ENCODE data around the gene NKAIN2.
"Not testable (repeated sequence)": the region's sequence is repeated elsewhere in the genome, so short reads cannot be mapped to it uniquely, and the experiment has no call there.

NKAIN2 gene

GRCh38 chr6:124723671-124724070 lies 920.0 kb downstream of the NKAIN2 start:
- Histone ChIP-seq H4K8ac (ENCODE audit: low read depth, low read length) (no peak overlapping the region), H3K4me1 (ENCODE audit: control insufficient read depth, low read depth, low read length) (no peaks in the 10 kb centered on the region), H3K9ac (ENCODE audit: low read length) (no peak overlapping the region), H3K79me2 (ENCODE audit: control insufficient read depth, insufficient read depth, low read length) (no peaks in the 10 kb centered on the region), H3K4me2 (ENCODE audit: low read length) (no peak overlapping the region), H3K4ac (ENCODE audit: low read depth, low read length) (no peak overlapping the region), H3K27ac (ENCODE audit: low read depth, low read length) (no peak overlapping the region), H3K27me3 (ENCODE audit: insufficient read depth, low read length, poor library complexity) (no peaks in the 10 kb centered on the region), H2BK15ac (replicated peaks; ENCODE audit: low read depth) (no peak overlapping the region), H3K18ac (ENCODE audit: low read length) (no peak overlapping the region), H3K79me1 (ENCODE audit: low read length) (no peaks in the 10 kb centered on the region), H2BK5ac (ENCODE audit: low read length) (no peak overlapping the region), H3K23ac (ENCODE audit: low read length) (no peak overlapping the region), H3K4me3 (ENCODE audit: low read length) (no peak overlapping the region), H4K5ac (ENCODE audit: low read length) (no peak overlapping the region), H3K56ac (ENCODE audit: low read length) (no peak overlapping the region), H3K36me3 (ENCODE audit: control insufficient read depth, insufficient read depth, low read length) (no peaks in the 10 kb centered on the region), H2AK5ac (ENCODE audit: low read length) (no peak overlapping the region), H2BK120ac (ENCODE audit: low read depth, low read length) (no peak overlapping the region)
- no peak for DNase-seq

- not testable (repeated sequence) for H3K4me3 ChIP-seq (ENCODE audit: low read length); H2BK15ac ChIP-seq (replicated peaks; ENCODE audit: low read depth); H3K4me2 ChIP-seq (ENCODE audit: low read length); H3K23ac ChIP-seq (ENCODE audit: low read length); DNase-seq; H3K4me1 ChIP-seq (ENCODE audit: control insufficient read depth, low read depth, low read length); H2BK120ac ChIP-seq (ENCODE audit: low read depth, low read length); H4K5ac ChIP-seq (ENCODE audit: low read length); H3K56ac ChIP-seq (ENCODE audit: low read length); H3K79me2 ChIP-seq (ENCODE audit: control insufficient read depth, insufficient read depth, low read length); H3K18ac ChIP-seq (ENCODE audit: low read length); H3K36me3 ChIP-seq (ENCODE audit: control insufficient read depth, insufficient read depth, low read length); H2AK5ac ChIP-seq (ENCODE audit: low read length); H2BK5ac ChIP-seq (ENCODE audit: low read length); H3K79me1 ChIP-seq (ENCODE audit: low read length); H3K4ac ChIP-seq (ENCODE audit: low read depth, low read length); H4K8ac ChIP-seq (ENCODE audit: low read depth, low read length); H3K9ac ChIP-seq (ENCODE audit: low read length); H3K27me3 ChIP-seq (ENCODE audit: insufficient read depth, low read length, poor library complexity); H3K27ac ChIP-seq (ENCODE audit: low read depth, low read length)
- WGBS (ENCODE audit: extremely low coverage, insufficient coverage, low lambda C conversion rate), result no CpG with 5 or more reads among the region's 1 CpG
These were observed 934.1 kb downstream of the NKAIN2 start for GRCh38 chr6:124737804-124738203.

GRCh38 chr6:124738482-124738881 lies 934.8 kb downstream of the NKAIN2 start:
- DNase-seq, result no peak
- no peaks in the 10 kb centered on the region for H3K79me2 ChIP-seq (ENCODE audit: control insufficient read depth, insufficient read depth, low read length)
- H3K56ac ChIP-seq (ENCODE audit: low read length), result no peak overlapping the region
- H2BK5ac ChIP-seq (ENCODE audit: low read length), result no peak overlapping the region
- no peak overlapping the region for H3K4me3 ChIP-seq (ENCODE audit: low read length)
- H2BK120ac ChIP-seq (ENCODE audit: low read depth, low read length), result no peak overlapping the region
- H2BK15ac ChIP-seq (replicated peaks; ENCODE audit: low read depth), result no peak overlapping the region
- H3K9ac ChIP-seq (ENCODE audit: low read length), result no peak overlapping the region
- H3K4me2 ChIP-seq (ENCODE audit: low read length), result no peak overlapping the region
- no peaks in the 10 kb centered on the region for H3K79me1 ChIP-seq (ENCODE audit: low read length)
- H3K4ac ChIP-seq (ENCODE audit: low read depth, low read length), result no peak overlapping the region
- H2AK5ac ChIP-seq (ENCODE audit: low read length), result no peak overlapping the region
- no peak overlapping the region for H4K5ac ChIP-seq (ENCODE audit: low read length)
- H3K4me1 ChIP-seq (ENCODE audit: control insufficient read depth, low read depth, low read length), result no peaks in the 10 kb centered on the region
- no peaks in the 10 kb centered on the region for H3K36me3 ChIP-seq (ENCODE audit: control insufficient read depth, insufficient read depth, low read length)
- H3K27ac ChIP-seq (ENCODE audit: low read depth, low read length), result no peak overlapping the region
- H4K8ac ChIP-seq (ENCODE audit: low read depth, low read length), result no peak overlapping the region
- H3K23ac ChIP-seq (ENCODE audit: low read length), result no peak overlapping the region
- no peaks in the 10 kb centered on the region for H3K27me3 ChIP-seq (ENCODE audit: insufficient read depth, low read length, poor library complexity)
- H3K18ac ChIP-seq (ENCODE audit: low read length), result no peak overlapping the region

- Histone ChIP-seq H3K79me1 (ENCODE audit: low read length) (no peaks in the 10 kb centered on the region), H3K23ac (ENCODE audit: low read length) (no peak overlapping the region), H3K4me2 (ENCODE audit: low read length) (no peak overlapping the region), H3K27me3 (ENCODE audit: insufficient read depth, low read length, poor library complexity) (no peaks in the 10 kb centered on the region), H3K56ac (ENCODE audit: low read length) (no peak overlapping the region), H3K4ac (ENCODE audit: low read depth, low read length) (no peak overlapping the region), H3K36me3 (ENCODE audit: control insufficient read depth, insufficient read depth, low read length) (no peaks in the 10 kb centered on the region), H3K27ac (ENCODE audit: low read depth, low read length) (no peak overlapping the region), H2BK15ac (replicated peaks; ENCODE audit: low read depth) (no peak overlapping the region), H3K79me2 (ENCODE audit: control insufficient read depth, insufficient read depth, low read length) (no peaks in the 10 kb centered on the region), H2BK5ac (ENCODE audit: low read length) (no peak overlapping the region), H3K9ac (ENCODE audit: low read length) (no peak overlapping the region), H3K18ac (ENCODE audit: low read length) (no peak overlapping the region), H2BK120ac (ENCODE audit: low read depth, low read length) (no peak overlapping the region), H2AK5ac (ENCODE audit: low read length) (no peak overlapping the region), H3K4me3 (ENCODE audit: low read length) (no peak overlapping the region), H4K5ac (ENCODE audit: low read length) (no peak overlapping the region), H3K4me1 (ENCODE audit: control insufficient read depth, low read depth, low read length) (no peaks in the 10 kb centered on the region), H4K8ac (ENCODE audit: low read depth, low read length) (no peak overlapping the region)
- WGBS (ENCODE audit: extremely low coverage, insufficient coverage, low lambda C conversion rate), result no CpG with 5 or more reads among the region's 2 CpGs
- DNase-seq, result no peak
These were observed 937.7 kb downstream of the NKAIN2 start for GRCh38 chr6:124741341-124741740.

- no peak overlapping the region for H2BK15ac ChIP-seq (replicated peaks; ENCODE audit: low read depth)
- WGBS (ENCODE audit: extremely low coverage, insufficient coverage, low lambda C conversion rate), result no CpG with 5 or more reads among the region's 2 CpGs
- H2BK5ac ChIP-seq (ENCODE audit: low read length), result no peak overlapping the region
- DNase-seq, result no peak
- no peak overlapping the region for H3K27ac ChIP-seq (ENCODE audit: low read depth, low read length)
- no peak overlapping the region for H3K23ac ChIP-seq (ENCODE audit: low read length)
- no peak overlapping the region for H4K8ac ChIP-seq (ENCODE audit: low read depth, low read length)
- H2AK5ac ChIP-seq (ENCODE audit: low read length), result no peak overlapping the region
- no peak overlapping the region for H4K5ac ChIP-seq (ENCODE audit: low read length)
- H3K79me1 ChIP-seq (ENCODE audit: low read length), result no peaks in the 10 kb centered on the region
- no peak overlapping the region for H2BK120ac ChIP-seq (ENCODE audit: low read depth, low read length)
- no peak overlapping the region for H3K56ac ChIP-seq (ENCODE audit: low read length)
- no peaks in the 10 kb centered on the region for H3K79me2 ChIP-seq (ENCODE audit: control insufficient read depth, insufficient read depth, low read length)
- H3K18ac ChIP-seq (ENCODE audit: low read length), result no peak overlapping the region
- no peak overlapping the region for H3K4ac ChIP-seq (ENCODE audit: low read depth, low read length)
- no peak overlapping the region for H3K4me3 ChIP-seq (ENCODE audit: low read length)
- no peaks in the 10 kb centered on the region for H3K36me3 ChIP-seq (ENCODE audit: control insufficient read depth, insufficient read depth, low read length)
- H3K4me2 ChIP-seq (ENCODE audit: low read length), result no peak overlapping the region
- H3K27me3 ChIP-seq (ENCODE audit: insufficient read depth, low read length, poor library complexity), result no peaks in the 10 kb centered on the region
- no peaks in the 10 kb centered on the region for H3K4me1 ChIP-seq (ENCODE audit: control insufficient read depth, low read depth, low read length)
- H3K9ac ChIP-seq (ENCODE audit: low read length), result no peak overlapping the region
These were observed 939.3 kb downstream of the NKAIN2 start for GRCh38 chr6:124742971-124743370.

- Histone ChIP-seq H2BK120ac (ENCODE audit: low read depth, low read length) (no peak overlapping the region), H3K56ac (ENCODE audit: low read length) (no peak overlapping the region), H3K4me2 (ENCODE audit: low read length) (no peak overlapping the region), H3K79me2 (ENCODE audit: control insufficient read depth, insufficient read depth, low read length) (no peaks in the 10 kb centered on the region), H4K5ac (ENCODE audit: low read length) (no peak overlapping the region), H2BK15ac (replicated peaks; ENCODE audit: low read depth) (no peak overlapping the region), H3K4ac (ENCODE audit: low read depth, low read length) (no peak overlapping the region), H3K9ac (ENCODE audit: low read length) (no peak overlapping the region), H3K18ac (ENCODE audit: low read length) (no peak overlapping the region), H3K36me3 (ENCODE audit: control insufficient read depth, insufficient read depth, low read length) (no peaks in the 10 kb centered on the region), H3K27ac (ENCODE audit: low read depth, low read length) (no peak overlapping the region), H3K4me1 (ENCODE audit: control insufficient read depth, low read depth, low read length) (no peaks in the 10 kb centered on the region), H3K4me3 (ENCODE audit: low read length) (no peak overlapping the region), H3K79me1 (ENCODE audit: low read length) (no peaks in the 10 kb centered on the region), H2AK5ac (ENCODE audit: low read length) (no peak overlapping the region), H3K27me3 (ENCODE audit: insufficient read depth, low read length, poor library complexity) (no peaks in the 10 kb centered on the region), H4K8ac (ENCODE audit: low read depth, low read length) (no peak overlapping the region), H3K23ac (ENCODE audit: low read length) (no peak overlapping the region), H2BK5ac (ENCODE audit: low read length) (no peak overlapping the region)
- DNase-seq, result no peak
- WGBS (ENCODE audit: extremely low coverage, insufficient coverage, low lambda C conversion rate), result no CpG with 5 or more reads among the region's 2 CpGs
These were observed 939.8 kb downstream of the NKAIN2 start for GRCh38 chr6:124743420-124743819.
